NK-92 treated with Interleukin-12 subunit alpha and Interleukin-12 subunit beta, amount 100 ng/mL, for 24 hours (cell line): Measurements from ENCODE around the gene SMYD4.

Source experiments
- DNase-seq: peaks from one replicate; lab custom pipeline; 2025; lab: John Stamatoyannopoulos, UW

Gene SMYD4

DNA sequence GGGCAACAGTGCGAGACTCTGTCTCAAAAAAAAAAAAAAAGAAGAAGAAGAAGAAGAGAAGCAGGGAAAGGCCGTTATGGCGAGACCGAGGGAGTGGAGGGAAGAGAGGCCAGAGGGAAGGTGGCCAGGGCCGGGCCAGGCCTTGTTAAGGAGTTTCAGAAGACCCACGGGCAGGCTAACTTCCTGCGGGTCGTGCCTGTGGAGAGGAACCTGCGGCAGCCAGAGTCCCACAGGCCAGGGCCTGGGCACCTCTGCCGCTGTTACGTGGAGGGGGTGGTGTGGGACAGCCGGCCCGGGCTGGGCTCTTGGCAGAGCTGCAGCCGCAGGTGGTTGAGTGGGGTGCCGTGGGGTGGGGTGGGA is 99.8 kb downstream of the SMYD4 start:
- no peak for DNase-seq
